HG03558 (cell line): Measurements from ENCODE around the gene MATN1.

Experiments
- ATAC-seq: cut with Tn5 transposase; IDR thresholded peaks from one replicate; pipeline ENCODE4 v1.9.1; 2021; ENCODE audit warnings: moderate number of reproducible peaks; ENCODE audit not compliant: unreplicated experiment; ENCODE audit errors: extremely low read depth

The MATN1 gene

DNA sequence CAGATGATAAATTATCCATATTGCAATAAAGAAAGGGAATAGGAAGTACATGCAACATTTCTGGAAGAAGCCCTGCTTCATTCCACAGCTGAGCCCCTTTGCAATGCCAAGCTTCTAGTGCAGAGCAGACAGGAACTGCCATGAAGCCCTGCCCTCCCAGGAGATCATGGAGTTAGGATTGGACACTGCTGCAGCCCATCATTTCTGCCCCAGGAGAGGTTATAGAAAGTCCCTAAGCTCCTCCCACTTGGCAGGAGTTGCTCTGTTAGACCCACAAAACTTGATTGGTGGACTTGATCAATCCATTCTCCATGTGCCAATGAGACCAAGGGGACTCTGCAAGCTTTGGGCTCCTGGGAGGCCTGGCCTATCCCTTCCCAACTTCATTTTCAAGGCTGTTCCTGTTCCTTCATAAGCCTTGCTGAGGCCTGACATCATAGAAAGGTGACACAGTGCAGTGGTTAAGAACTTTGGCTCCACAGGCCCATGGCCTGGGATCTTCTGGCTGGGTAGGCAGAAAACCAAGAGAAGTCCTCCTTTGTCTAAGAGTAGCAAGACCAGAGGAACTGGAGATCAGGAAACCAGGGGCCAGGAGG, 35.5 kb upstream of the MATN1 start:
- ATAC-seq, result no peak

DNA sequence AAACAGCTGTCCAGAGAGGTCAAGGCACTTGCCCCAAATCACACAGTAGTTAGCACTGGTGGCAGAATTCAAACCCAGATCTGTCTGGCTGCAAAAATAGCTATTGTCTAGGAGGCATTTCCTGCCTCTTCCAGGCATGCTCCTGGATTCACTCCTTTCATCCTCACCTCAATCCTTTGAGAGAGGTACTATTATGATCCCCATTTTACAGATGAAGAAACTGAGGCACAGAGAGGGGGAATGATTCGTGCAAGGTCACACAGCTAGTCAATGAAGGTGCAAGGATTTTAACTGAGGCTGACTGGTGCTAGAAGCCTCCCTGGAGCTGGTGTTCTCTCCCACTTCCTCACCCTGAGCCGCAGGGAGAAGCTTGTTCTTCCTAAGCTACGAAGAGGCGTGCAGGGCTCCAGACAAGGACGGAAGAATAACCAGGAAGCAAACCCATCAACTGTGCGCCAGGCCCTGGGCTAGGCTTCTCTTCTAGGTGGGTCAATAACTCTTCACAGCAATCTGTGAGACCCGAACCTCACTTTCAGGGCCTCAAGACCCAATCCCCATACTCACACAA, 34.8 kb upstream of the MATN1 start:
- ATAC-seq, result no peak

DNA sequence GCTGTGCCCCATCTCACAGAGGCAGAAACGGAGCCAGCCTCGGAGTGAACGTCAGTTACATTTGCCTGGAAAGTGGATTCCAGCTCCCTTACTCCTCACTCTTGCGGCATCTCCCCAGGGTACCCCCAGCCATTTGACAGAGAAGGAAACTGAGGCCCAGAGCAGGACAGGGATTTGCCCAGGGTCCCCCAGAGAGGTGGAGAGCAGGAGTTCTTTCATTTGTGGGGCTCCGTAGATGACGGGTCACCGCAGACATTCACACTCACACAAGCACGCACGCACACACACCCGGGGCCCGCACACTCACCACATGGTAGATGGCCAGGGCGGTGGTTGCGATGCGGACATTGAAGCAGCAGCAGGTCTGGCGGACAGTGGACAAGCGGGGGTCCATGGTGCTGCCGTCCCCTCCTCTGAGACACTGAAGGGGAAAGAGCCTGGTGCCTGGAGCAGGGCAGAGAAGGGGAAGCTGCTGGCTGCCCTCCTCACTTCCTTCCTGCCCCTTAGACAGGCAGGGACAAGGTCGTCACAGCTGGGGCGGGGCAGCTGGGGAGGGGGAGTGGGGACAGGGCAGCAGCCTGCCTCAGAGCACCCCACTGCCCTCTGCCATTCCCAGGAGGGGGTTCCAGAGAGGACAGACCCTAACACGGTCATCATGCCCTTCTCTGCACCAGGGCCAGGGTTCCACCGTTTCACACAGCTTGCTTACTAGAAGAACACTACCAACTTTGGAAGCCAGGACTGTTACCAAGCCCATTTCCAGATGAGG, 34.2 kb upstream of the MATN1 start, which contains the start of gene LAPTM5:
TSS of gene LAPTM5 (minus strand) at position 423 of the 769 bp plus-strand sequence. CDS start at position 394, 29 bp downstream.
- ATAC-seq, result no peak

DNA sequence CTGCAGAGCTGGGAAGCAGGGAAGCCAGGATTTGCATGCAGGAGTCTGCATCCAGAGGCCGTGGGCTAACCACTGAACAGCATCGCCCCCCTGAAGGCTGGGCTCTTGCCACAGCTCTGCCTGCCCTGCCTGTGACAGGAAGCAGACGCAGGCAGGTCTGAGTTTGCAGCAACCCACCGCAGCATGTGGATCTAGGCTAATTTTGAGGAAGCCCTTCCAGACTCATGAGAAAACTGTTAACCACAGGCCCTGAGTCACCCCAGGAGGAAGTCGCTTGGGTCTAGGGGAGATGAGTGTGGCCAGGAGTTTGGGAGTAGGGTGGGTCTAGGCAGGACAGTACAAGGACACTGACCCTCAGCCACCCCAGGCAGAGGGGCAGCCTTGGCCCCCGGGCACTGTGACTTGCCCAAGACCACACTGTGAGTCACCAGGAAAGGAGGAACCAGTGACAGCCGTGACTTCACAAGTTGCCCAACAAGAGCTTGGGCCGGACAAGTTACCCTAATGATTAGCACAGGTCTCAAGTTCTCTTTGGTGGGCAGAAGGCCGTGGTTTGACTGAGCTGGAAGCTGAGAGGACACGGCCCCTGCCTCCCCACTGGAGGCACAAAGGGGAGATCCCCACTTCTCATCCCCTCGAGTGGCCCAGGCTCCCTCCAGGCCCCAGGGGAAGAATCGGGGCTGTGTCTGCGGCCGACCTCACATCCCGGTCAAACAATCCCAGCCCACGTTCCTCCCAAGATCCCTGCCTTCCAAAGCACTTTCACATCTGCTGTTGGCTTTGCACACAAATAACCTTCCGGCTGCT, 33.4 kb upstream of the MATN1 start:
- no peak for ATAC-seq

DNA sequence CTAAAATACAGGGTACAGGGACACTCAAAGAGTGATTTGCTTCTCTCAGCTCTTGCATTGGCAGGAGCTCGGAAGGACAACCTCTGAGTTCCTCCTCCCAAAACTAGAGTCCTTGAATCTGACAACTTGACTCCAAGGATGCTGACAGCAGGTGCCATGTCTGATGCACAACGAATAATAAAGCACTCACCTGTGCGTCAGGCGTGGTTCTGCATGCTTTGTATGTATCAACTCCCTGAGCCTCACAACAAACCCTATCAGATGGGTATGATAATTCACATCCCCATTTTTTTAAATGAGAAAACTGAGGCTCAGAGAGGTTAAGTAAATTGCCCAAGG, 32.8 kb upstream of the MATN1 start:
- no peak for ATAC-seq

DNA sequence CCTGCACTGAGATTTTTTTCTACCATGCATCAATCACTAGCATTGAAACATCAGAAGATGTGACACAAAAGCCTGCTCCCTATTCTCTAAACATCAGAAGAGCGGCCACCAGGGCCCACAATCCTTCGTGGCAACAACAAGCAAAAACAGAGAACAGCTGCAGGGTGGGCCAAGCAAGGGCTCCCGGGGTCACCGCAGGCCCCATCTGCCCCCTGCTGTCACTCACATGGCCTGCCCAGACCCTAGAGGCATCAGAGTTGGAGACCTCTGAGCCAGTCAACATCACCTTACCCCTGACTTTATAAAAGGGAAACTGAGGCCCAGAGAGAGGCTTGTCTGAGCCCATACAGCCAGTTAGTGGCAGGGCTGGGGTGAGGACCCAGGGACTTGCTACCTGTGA, 32.4 kb upstream of the MATN1 start:
- ATAC-seq, result no peak

DNA sequence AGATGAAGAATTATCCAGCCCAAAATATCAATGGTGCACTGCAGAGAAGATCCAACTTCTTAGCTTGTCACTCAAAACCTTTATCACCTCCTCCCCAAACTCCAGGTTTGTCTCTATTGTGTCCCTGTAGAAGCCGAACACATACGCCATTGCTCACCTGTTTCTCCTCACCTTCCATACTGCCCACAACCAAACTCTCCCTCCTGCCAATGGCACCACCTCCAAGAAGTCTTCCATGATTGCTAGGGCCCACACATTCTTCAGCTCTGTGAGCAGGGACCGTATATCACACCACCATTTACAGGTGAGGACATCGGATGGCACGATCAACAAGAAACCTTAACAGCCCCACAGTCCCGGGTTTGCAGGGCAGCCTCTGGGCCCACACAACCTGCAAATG, 31.9 kb upstream of the MATN1 start:
- no peak for ATAC-seq

DNA sequence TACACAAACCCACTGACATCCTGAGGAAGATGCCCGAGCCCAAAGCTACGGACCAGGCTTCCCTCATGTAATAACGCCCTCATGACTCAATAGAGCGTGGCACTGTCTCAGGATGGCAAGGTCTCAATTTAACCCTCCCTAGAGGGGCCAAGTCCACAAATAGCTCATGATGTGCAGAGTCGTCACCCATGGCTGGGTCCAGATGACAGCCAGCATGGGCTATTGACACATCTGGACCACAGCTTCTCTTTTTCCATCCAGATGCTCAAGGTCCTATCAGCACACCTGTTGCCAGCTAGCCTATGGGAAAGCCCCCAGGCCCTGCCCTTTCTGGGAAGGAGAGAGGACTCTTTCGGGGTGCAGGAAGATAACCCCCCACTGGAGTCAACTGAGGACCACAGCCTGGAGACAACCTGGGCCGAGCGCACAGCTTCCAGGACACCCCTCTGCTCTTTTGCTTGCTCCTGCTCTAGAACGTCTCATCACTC, 31.3 kb upstream of the MATN1 start:
- no peak for ATAC-seq

DNA sequence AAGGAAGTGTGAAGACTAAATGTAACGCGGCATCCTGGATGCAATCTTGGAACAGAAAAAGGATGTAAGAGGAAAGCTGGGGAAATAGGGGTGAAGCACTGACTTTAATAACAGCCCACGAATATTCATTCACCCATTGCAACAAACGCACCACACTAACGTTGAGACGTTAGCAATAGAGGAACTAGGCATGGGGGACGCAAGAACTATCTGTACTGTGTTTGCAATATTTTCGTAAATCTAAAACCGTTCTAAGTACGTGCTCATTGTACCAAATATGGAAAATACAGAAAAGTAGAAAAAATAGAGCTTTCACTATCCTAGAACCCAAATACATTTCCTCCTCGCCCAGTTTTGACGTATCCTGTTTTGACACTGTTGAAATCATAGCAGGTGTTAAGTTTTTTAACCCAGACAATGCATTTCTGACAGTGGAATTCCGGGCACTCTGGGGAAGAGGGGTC, 30.3 kb upstream of the MATN1 start:
- ATAC-seq, result no peak

DNA sequence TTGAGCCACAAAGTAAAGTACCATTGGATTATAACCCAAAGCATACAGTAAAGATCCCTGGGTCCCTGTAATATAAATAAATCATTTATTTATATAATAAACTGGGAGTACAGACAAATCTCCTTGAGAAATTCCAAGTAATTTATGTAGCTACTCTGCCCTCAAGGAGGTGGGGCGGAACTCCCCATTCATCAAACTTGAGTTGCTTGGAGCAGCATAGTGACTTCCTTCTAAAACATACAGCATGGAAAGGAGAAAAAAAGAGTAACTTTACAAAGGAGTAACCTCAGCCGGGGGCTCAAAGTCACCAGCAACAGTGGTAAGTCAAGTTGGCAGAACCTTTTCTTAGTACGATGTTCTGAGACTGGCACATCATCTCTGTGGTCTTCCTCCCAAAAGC, 29.7 kb upstream of the MATN1 start:
- ATAC-seq, result no peak

DNA sequence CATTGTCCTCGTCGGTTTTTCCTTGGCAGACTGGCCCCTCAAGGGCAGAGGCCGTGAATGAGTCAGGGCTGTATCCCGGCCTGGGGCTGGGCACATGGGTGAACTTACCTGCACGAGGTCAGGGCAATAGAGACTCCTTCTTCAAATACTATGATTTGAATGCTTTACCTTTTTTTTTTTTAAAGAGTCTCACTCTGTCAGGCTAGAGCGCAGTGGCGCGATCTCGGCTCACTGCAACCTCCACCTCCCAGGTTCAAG, 29.2 kb upstream of the MATN1 start:
- no peak for ATAC-seq

DNA sequence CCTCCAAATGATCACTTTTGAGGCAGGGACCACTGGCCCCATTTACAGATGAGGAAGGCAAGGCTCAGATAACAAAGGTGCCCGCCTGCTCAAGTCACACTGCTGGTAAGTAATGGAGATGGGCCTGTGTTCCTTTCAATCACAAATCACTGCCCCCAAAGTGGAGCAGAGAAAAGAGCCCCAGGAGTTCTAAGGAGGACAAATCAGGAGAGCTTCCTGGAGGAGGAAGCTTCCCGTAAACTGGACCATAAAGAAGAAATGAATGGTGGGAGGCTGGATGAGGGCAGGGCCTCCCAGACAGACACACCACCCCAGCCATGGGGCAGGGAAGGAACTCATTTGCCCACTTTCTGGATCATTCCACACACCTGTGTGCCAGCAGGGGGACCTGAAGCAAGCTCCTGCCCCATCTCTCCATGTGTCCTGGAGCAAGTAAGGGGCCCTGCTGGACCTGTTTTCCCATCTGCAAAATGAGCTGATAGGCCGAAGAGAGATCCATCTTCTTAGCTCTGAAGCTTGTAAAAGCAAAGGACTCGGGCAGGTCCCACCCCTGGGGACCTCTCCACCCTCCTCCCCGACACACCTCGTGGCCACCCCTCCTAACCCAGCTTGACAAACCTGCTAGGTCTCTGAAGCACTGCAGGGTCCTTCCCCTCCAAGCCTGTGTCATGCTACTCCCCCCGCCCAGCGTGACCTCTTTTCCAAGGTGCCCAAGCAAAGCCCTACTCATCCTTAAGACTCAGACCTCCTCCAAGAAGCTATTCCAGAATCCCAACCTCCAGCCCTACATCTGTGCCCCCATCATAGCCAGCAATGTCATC, 28.7 kb upstream of the MATN1 start:
- ATAC-seq, result no peak

DNA sequence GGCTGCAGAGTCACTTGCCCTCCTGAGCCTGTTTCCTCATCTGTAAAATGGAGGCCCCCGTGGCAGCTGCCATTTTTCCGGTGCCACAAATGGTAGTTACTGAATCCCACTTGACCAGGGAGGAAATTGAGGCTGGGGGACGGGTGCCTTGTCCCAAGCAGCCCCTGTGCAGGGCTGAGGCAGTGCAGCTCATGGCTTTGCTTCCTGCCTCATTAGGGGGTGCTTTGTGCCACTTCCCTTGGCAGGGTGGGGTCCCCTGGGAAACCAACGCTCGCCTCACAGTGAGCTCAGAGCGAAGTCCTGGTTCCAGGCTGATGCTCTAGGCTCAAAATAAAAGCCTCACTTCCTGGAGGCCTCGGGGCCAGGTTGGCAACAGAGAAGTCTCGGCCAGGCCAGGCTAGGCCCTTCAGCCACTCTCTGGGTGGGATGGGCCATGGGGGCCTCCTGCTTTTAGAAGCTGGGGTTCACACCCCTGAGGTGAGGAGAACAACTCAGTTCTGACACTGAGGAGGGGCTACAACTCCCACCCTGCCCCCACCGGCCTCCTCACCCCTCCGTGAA, 27.4 kb upstream of the MATN1 start:
- no peak for ATAC-seq

DNA sequence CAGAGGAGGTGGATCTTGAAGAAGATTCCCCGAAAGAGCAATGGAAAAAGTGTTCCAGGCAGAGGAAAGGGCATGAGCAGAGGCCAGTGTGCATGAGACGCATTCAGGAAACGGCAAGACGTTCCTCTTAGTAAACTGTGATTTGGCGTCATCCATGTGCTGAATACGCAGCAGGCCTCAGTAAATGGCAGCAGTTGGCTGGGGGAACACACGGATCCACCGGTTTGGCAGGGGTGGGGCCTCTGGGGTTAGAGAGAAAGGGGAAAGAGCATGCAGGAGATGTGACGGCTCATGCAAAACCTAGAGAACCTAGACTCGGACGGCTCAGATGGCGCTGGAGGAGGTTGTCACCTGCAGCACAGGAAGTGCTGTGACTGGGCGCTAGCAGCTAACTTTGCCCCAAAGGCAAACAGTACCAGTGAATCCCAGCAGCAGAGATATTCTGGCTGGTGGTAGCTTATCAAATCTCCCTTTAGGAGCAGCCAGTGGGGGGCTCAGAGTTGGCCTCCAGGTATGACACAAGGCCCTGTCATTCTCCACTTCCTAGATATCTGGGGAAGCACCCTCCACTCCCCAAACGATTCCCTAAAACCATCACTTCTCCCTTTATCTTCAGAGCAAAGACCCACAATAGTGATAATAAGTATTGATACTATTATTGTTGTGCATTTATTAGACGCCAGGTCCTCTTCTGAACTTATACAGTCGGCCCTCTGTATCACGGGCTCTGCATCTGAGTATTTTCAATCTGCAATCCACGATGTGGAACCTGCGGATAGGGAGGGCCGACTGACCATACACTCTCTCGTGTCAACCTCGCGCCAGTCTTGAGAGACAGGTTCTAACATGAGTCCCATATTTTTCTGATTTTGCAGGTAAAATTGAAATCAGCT, 26.6 kb upstream of the MATN1 start:
- no peak for ATAC-seq

DNA sequence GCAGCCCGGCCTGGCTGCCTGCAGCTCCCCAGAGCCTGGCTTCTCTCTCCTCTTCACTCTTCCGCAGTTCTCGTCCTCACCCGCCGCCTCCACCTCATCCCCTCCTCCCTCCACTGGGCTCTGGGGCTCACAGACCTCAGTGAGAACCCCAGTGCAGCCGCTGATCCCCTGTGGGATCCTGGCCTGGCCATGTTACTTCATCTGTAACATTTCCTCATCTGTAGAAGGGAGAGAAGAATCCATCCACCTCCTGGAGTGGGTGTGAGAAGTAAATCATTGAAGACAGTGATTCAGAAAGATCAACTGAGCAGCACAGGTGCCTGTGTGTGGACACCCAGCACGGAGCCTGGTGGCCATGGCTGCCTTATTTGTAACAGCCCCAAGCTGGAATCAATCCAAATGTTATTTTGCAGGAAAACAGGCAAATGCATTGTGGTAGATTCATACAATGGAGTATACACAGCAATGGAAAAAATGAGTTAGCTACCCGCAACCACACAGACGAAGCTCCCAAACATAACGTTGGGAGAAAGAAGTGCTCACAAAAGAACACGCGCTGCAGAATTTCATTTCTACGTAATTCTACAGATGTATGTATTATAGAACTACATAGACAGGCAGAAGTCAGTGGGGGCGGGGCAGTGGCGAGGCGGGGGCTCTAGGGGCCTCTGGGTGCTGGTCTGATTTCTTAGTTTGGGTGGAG, 25.5 kb upstream of the MATN1 start:
- no peak for ATAC-seq

DNA sequence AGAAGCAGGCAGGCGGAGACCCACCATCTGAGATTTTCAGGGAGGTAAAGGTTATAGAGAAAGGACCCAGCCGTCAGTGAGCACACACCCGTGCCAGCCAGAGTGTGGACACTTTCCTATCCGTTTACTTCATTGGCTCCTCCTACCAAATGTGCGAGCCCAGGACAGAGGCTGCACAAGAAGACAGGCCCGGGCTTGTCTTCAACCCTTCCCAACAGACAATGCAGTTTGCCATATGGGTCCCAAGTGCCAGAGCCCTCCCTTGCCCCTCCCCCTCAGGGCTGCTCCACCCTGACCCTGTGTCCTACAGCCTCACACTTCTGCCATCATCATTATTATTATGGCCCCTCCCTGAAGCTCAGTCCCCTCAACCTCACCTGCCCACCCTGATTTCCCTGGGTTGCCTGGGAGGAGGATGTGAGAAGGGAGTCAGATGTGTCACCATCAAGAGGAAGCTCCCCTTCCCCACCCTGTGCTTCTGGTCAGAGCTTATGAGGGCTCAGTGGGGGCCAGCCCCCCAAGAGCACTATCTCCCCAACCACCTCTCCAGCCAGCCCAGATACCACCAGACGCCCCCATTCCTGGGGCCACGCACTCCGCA, 24.8 kb upstream of the MATN1 start:
- ATAC-seq, result no peak

DNA sequence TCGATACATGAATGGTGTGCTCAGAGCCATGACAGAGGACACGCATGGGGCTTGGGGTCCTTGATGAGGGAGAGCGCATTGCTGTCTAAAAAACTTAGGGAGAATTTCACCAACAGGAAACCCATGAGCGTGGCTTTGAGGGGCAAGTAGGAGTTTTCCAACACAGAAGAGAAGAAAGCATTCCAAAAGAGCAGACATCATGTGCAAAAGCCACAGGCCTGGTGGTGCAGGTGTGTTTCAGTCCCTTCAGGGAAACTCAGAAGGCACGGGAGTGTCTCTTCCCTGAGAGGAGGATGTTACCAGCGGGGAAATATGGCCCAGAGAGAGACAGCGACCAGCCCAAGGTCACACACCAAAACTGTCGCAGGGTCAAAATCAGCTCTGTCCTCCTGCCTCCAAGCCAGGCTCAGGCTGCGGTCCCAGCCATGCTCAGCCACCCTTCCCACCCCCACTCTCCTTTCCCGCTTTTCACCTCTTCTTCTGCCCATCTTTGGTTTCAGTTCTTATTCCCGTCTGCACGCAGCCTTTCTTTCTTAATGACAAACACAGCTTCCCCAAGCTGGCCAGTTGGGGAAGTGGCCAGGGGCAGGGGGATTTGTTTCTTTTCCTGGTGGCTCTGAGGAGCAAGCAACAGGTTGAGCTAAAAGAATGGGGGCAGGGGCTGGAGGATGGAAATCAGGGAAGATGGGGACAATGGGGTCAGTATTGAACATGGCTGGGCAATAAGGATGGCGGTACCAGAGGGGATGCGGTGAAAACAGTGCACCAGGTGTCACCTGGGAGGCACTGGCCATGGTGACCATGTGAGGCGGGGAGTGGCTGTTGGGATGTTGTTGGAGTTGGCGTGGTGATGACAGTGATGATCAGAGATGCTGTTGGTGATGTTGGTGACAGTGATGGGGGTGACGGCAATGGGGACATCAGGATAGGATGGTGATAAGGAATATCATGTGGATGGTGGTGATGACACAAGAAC, 23.9 kb upstream of the MATN1 start:
- ATAC-seq, result no peak
